OCI-LY3 (cell line): ENCODE measurements around the gene TYRO3.

ENCODE experiments used
- CTCF ChIP-seq: fragments of 200-600, 300-600 bp; sonication (generic); IDR thresholded peaks from 2 replicates; pipeline ENCODE4 v1.5.1; 2014; ENCODE audit warnings: antibody characterized with exemption, low read length, low read depth
- EZH2phosphoT487 ChIP-seq: fragments of 200-600 bp; shearing (Covaris generic); IDR thresholded peaks from 2 replicates; pipeline ENCODE4 v1.6.1; 2018; ENCODE audit warnings: antibody characterized with exemption, mixed run types, low read depth

DNA sequence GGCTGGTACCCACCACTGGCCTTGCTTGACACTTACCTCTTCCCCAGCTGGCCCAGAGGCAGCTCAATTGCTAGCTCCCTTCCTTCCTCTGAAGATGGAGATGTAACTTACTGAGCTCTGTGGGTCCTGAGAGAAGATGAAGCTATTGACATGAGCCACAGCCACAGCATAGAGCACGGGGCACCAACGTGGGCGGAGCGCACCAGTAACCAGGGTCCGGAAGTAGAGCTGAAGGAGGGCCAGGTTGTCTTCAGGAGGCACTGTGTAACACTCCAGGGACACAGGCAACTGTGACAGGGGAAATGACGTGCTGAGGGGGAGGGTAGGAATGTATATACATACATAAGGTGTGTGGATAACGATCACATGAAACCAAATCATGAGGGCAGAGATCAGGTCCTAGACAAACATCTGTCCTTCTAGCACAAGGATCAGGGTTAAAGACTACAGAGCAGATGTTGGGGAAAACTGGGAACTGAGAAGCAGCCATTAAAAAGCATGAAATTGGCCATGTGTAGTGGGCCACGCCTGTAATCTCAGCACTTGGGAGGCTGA lies 41.0 kb upstream of the TYRO3 start:
- TF ChIP-seq CTCF = no peak
- TF ChIP-seq EZH2phosphoT487 = no peak
